Heart right ventricle (tissue), 16 donors: ENCODE measurements around the gene SLC22A3. TPM values are rescaled to one million over a fixed set of nuclear protein-coding genes. Genes with fewer than 3 reads are reported as not detected.

Source experiments
- ATAC-seq, 8 donors: fragments of 200-7000 bp; cut with Tn5 transposase; one replicate each; pipeline ENCODE4 v1.9.1; 2020; ENCODE audit warnings: mild to moderate bottlenecking in 8 of 8, moderate library complexity in 8 of 8, moderate number of reproducible peaks in 1 of 8
- DNase-seq, 2 donors: peaks; one replicate each; pipeline ENCODE4 v3.0.0-alpha.2; 2020
- H3K27ac ChIP-seq, 10 donors: fragments of 200-600 bp; sonication (generic) in 2 of 10; one replicate each; pipeline versions ENCODE4 v1.5.0 to v1.8.0; 2020 to 2022; ENCODE audit warnings: mild to moderate bottlenecking in 3 of 10
- H3K27me3 ChIP-seq, 7 donors: fragments of 200-600 bp; one replicate each; pipeline ENCODE4 v1.8.0; 2021 to 2022; ENCODE audit warnings: mild to moderate bottlenecking in 2 of 7
- H3K36me3 ChIP-seq, 9 donors: fragments of 200-600 bp; sonication (generic) in 1 of 9; one replicate each; pipeline versions ENCODE4 v1.5.0 to v1.8.0; 2020 to 2022; ENCODE audit warnings: mild to moderate bottlenecking in 2 of 9
- H3K4me1 ChIP-seq, 9 donors: fragments of 200-600 bp; sonication (generic) in 1 of 9; one replicate each; pipeline versions ENCODE4 v1.5.0 to v1.8.0; 2020 to 2022; ENCODE audit warnings: mild to moderate bottlenecking in 4 of 9
- H3K4me3 ChIP-seq, 10 donors: fragments of 200-600 bp; sonication (generic) in 2 of 10; one replicate each; pipeline versions ENCODE4 v1.5.0 to v1.8.0; 2020 to 2022; ENCODE audit warnings: mild to moderate bottlenecking in 7 of 10, moderate library complexity in 2 of 10
- H3K9me3 ChIP-seq, 11 donors: fragments of 200-600 bp in 10 of 11; sonication (generic) in 2 of 11; one replicate each; pipeline versions ENCODE4 v1.5.0 to v1.8.0; 2013 to 2022; ENCODE audit warnings: mild to moderate bottlenecking in 2 of 11, control low read depth in 1 of 11, moderate library complexity in 1 of 11
- WGBS, 2 donors: extraction: QIAGEN DNeasy Blood & Tissue Kit; methylation state at CpG; one replicate each; pipeline ENCODE4 v1.1.7; 2013; ENCODE audit warnings: inconsistent platforms in 1 of 2; 5-methylcytosine and 5-hydroxymethylcytosine counted together
- intact Hi-C, 10 donors: fragments of 100-400 bp; cut with DNase I; formaldehyde crosslinking; loops; one replicate each; pipeline versions ENCODE4 v1.11.1 to v1.14.2; 2022
- polyA plus RNA-seq, 2 donors: library from polyadenylated mRNA; stranded (reverse); fragments of 200-250 nt; gene quantifications; one replicate each; pipeline ENCODE4 v1.2.3, GENCODE V29; 2013
- total RNA-seq, 10 donors: library from RNA; stranded (reverse); fragmentation: NEBNext Ultra II Directional in 3 of 10; extraction: Animal tissue kit (Norgen Biotek cat#: 25700) in 3 of 10; gene quantifications; one replicate each; pipeline versions ENCODE4 v1.2.1 to v1.2.4, GENCODE V29; 2021 to 2023
- TF ChIP-seq, protein P1 (sequence below), 9 donors: fragments of 200-600 bp; sonication (generic) in 2 of 9; IDR thresholded peaks; one replicate each; pipeline versions ENCODE4 v1.5.0 to v1.8.0; 2021 to 2022; ENCODE audit warnings: antibody characterized with exemption in 9 of 9, mild to moderate bottlenecking in 5 of 9, moderate library complexity in 1 of 9
- donor health status: Arrhythmogenic right ventricular cardiomyopathy.
- donor health status: ischemic (EF 13 %, LVEDD 7.1; RV severe dilation, severe dysfunction).
- donor health status: healthy with polysubstance abuse.
- donor health status: DM: no; HTN: yes; CAD: no.
- donor health status: DM: no; HTN: no; CAD: no.
- donor health status: ischemic (EF 25% LVEDD 6.9; RV normal size, moderate dysfunction).
- donor health status: ischemic (EF 25% LVEDD 5.7; RV mildly dilated, moderate dysfunction).
- donor health status: healthy.
- donor health status: DM: yes; HTN: yes; CAD: no.
- donor health status: Ischemic cardiomyopathy.
- donor health status: ischemic (EF 35%, LVEDD 5.7; RV mildly dilated, moderate dysfunction).
- donor health status: nonischemic (EF 11% LVEDD 7.7; RV severe dilation, severe dysfunction).
- donor health status: DM: yes; HTN: yes; CAD: no.
- donor health status: PGD.
- donor health status: ischemic (EF 29% LVEDD 5.4; RV normal size, mild dysfunction).
- donor health status: nonischemic (EF 23%, LVEDD 6.1; RV moderate dilation, normal function).

SLC22A3 gene
- total and polyA plus RNA-seq, 12 donors = 0.26 to 2.0 (median 0.71) TPM

DNA sequence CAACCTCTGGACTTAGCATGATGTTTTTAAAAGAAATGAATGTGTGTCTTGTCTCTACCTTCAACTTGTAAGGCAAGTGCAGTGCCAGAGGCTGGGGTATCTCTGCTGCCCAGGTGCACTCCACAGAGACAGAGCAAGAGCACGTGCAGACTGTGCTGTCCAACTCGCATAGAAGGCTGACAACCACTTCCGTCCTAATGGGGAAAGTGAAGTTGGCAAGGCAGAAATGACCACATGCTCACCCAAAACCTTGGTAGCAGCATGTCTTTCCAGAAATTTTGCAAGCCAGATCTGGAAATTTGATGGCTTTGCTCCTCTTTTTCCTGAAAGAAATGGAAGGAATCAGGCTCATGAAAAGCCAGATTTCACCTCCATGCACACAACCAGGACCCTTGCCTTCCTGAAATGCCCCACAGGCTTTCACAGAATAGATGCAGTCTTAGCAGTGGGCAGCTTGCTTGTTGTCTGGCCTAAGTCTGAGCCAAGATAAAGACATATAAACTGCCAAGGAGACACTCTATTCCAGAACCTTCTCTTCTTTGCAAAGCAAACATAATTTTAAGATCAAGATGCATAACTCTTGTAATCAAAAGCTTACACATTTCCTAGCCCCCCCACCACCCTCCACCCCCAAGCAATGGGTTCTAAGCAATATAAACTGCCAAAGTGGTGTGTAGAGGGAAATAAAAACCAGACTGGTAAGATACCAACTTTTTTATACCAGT lies 26.8 kb downstream of the SLC22A3 start:
- no peaks in the 10 kb centered on the region for H3K4me1 ChIP-seq
- H3K9me3 ChIP-seq = peaks cover 0 to 9% (median 0%) of the 10 kb centered on the region in 11 donors
- 53 to 83% methylated on average over 3 of the region's 3 CpGs for WGBS, 2 donors
- intact Hi-C loops = no loop called here
- H3K27ac ChIP-seq = no peak overlapping the region
- peaks cover 0 to 3% (median 0%) of the 10 kb centered on the region in 7 donors for H3K27me3 ChIP-seq
- no peaks in the 10 kb centered on the region for H3K36me3 ChIP-seq
- H3K4me3 ChIP-seq = no peak overlapping the region
- ATAC-seq = no peak
- DNase-seq = no peak
- TF ChIP-seq, protein P1, sequence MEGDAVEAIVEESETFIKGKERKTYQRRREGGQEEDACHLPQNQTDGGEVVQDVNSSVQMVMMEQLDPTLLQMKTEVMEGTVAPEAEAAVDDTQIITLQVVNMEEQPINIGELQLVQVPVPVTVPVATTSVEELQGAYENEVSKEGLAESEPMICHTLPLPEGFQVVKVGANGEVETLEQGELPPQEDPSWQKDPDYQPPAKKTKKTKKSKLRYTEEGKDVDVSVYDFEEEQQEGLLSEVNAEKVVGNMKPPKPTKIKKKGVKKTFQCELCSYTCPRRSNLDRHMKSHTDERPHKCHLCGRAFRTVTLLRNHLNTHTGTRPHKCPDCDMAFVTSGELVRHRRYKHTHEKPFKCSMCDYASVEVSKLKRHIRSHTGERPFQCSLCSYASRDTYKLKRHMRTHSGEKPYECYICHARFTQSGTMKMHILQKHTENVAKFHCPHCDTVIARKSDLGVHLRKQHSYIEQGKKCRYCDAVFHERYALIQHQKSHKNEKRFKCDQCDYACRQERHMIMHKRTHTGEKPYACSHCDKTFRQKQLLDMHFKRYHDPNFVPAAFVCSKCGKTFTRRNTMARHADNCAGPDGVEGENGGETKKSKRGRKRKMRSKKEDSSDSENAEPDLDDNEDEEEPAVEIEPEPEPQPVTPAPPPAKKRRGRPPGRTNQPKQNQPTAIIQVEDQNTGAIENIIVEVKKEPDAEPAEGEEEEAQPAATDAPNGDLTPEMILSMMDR (IDR thresholded peaks at IDR 0.05) = no peak

DNA sequence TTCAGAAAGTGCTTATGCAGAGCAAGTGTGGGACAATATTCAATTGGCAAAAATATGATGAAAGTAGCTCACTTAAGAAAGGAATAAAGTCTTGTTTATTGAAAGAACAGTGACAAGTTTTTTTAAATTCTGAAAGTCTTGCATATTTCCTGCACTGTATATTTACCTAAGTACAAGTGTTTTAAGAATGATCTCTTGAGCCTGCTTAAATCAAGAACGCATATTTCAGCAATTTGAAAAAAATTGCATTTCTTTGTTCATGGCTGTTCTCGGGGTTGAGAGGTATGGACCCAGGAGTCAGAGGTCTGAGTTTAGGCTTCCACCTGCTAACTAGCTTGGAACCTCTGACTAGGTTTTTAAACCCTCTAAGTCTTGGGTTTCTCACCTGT lies 27.4 kb downstream of the SLC22A3 start:
- Histone ChIP-seq H3K27ac (no peak overlapping the region), H3K4me3 (no peak overlapping the region), H3K27me3 (peaks cover 0 to 3% (median 0%) of the 10 kb centered on the region in 7 donors), H3K4me1 (no peaks in the 10 kb centered on the region), H3K36me3 (no peaks in the 10 kb centered on the region), H3K9me3 (peaks cover 0 to 8% (median 0%) of the 10 kb centered on the region in 11 donors)
- WGBS, 2 donors = 90 to 97% methylated on average over 2 of the region's 2 CpGs
- DNase-seq (no peak), ATAC-seq (no peak)
- intact Hi-C loops = no loop called here
- TF ChIP-seq, protein P1 (IDR thresholded peaks at IDR 0.05) = no peak

DNA sequence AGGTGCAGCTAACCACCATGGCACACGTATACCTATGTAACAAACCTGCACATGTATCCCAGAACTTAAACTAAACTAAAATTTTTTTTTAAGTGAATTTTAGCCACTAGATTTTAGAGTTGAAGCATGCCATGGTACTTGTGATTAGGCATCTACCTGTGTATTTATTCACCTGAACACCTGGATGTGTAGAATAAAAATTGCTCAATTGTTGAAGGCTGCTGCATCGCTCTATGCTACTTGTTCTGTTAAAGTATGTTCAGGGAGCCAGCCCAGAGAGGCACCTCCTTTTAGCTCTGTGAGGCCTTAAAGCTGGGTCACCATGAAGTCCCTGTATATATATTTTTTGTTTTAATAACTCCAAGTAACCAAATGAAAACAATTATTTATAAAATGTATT lies 28.3 kb downstream of the SLC22A3 start:
- no peak for DNase-seq
- WGBS, 2 donors = 91 to 94% methylated on average over 2 of the region's 2 CpGs
- peaks cover 0 to 3% (median 0%) of the 10 kb centered on the region in 7 donors for H3K27me3 ChIP-seq
- peaks cover 0 to 2% (median 0%) of the 10 kb centered on the region in 11 donors for H3K9me3 ChIP-seq
- H3K4me1 ChIP-seq = no peaks in the 10 kb centered on the region
- TF ChIP-seq, protein P1 (IDR thresholded peaks at IDR 0.05) = no peak
- no peak overlapping the region for H3K4me3 ChIP-seq
- no peaks in the 10 kb centered on the region for H3K36me3 ChIP-seq
- no peak for ATAC-seq
- no peak overlapping the region for H3K27ac ChIP-seq
- intact Hi-C loops = no loop called here

DNA sequence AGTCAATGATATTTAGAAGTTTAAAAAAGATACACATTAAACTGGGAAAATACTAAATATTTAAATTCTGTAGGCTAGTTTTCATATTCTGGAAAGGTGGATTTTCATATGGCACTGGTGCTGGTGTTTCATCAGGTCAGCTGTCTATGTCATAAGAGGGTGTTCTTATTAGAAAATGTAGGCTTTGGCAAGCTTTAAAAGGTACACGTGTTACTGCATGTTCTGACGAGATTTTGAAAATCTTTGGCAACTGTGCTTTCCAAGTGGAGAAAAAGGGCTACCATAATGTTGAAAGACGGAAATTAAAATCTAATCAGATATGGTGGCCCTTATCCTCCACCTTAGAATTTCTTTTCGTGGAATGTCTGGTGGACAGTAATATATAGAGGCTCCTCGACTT lies 30.0 kb downstream of the SLC22A3 start:
- DNase-seq (no peak), ATAC-seq (no peak)
- H3K36me3 ChIP-seq = no peaks in the 10 kb centered on the region
- TF ChIP-seq, protein P1 (IDR thresholded peaks at IDR 0.05) = no peak
- intact Hi-C loops = no loop called here
- peaks cover 0 to 15% (median 9%) of the 10 kb centered on the region in 11 donors for H3K9me3 ChIP-seq
- no peak overlapping the region for H3K4me3 ChIP-seq
- no peaks in the 10 kb centered on the region for H3K4me1 ChIP-seq
- H3K27ac ChIP-seq = no peak overlapping the region
- H3K27me3 ChIP-seq = peaks cover 0 to 3% (median 0%) of the 10 kb centered on the region in 7 donors
- WGBS, 2 donors = 66 to 72% methylated on average over 5 of the region's 5 CpGs
